Colonic mucosa (tissue), 4 donors: ENCODE data around the gene SALL1. TPM values are rescaled to one million over a fixed set of nuclear protein-coding genes. Genes with fewer than 3 reads are reported as not detected.

ENCODE experiments used
- DNase-seq: peaks from one replicate; pipeline ENCODE4 v3.0.0-alpha.2; 2020
- H3K27ac ChIP-seq: fragments of 200-600 bp; one replicate; pipeline ENCODE4 v1.8.0; 2021
- H3K27me3 ChIP-seq: fragments of 200-600 bp; one replicate; pipeline ENCODE4 v1.8.0; 2021
- H3K36me3 ChIP-seq: fragments of 200-600 bp; one replicate; pipeline ENCODE4 v1.8.0; 2021
- H3K4me1 ChIP-seq: fragments of 200-600 bp; one replicate; pipeline ENCODE4 v1.8.0; 2021; ENCODE audit warnings: mild to moderate bottlenecking
- H3K4me3 ChIP-seq: fragments of 200-600 bp; one replicate; pipeline ENCODE4 v1.8.0; 2021
- H3K9ac ChIP-seq, 2 donors: one replicate each; pipeline ENCODE4 v1.7.0; 2013; ENCODE audit warnings: control low read depth in 2 of 2, low read depth in 2 of 2, low read length in 2 of 2
- H3K9me3 ChIP-seq: fragments of 200-600 bp; one replicate; pipeline ENCODE4 v1.8.0; 2021
- CTCF ChIP-seq: fragments of 200-600 bp; IDR thresholded peaks from one replicate; pipeline ENCODE4 v1.8.0; 2022; ENCODE audit warnings: antibody characterized with exemption, mild to moderate bottlenecking
- intact Hi-C: fragments of 100-400 bp; cut with DNase I; formaldehyde crosslinking; loops from one replicate; pipeline ENCODE4 v1.14.1; 2022
- total RNA-seq, 2 donors: library from RNA; stranded (reverse); fragmentation: NEBNext Ultra II Directional in 1 of 2; extraction: Animal tissue kit (Norgen Biotek cat#: 25700) in 1 of 2; gene quantifications; one replicate each; pipeline ENCODE4 v1.2.1, GENCODE V29; 2021
- donor health status: healthy.
- donor health status: DM: no; HTN: no; CAD: no.
- donor health status: DM: no; HTN: no; CAD: no.

Gene SALL1
- total RNA-seq, 2 donors from 2014 or later = 1.7 to 4.1 TPM

GRCh38 chr16:51119556-51119955, 31.5 kb downstream of the SALL1 start:
- Histone ChIP-seq H3K36me3 (no peaks in the 10 kb centered on the region), H3K4me3 (no peak overlapping the region), H3K27me3 (peaks cover under 1% of the 10 kb centered on the region), H3K9me3 (no peaks in the 10 kb centered on the region), H3K4me1 (no peaks in the 10 kb centered on the region), H3K27ac (no peak overlapping the region), H3K9ac (no peak overlapping the region)
- DNase-seq = no peak
- no peak for TF ChIP-seq CTCF
- intact Hi-C loops = no loop called here

DNA sequence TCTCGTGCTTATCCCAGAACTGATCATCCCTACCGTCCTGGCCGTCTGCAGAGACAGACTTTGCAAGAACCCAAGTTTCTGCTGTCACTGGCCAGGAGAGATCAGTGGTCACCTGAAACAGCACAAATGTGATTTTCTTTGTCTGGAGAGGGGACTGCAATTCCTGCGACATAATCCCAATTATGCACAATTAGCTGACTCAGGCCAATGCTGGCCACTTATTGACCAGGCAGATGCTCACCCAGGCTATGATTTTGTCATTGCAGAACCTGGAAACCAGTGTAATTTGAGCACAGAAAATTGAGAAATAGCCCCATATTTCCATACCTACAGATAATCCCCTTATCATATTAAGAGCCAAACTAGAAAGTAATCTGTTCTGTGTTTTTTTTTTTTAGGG, 34.7 kb downstream of the SALL1 start:
- peaks cover 9% of the 10 kb centered on the region for H3K27me3 ChIP-seq
- H3K36me3 ChIP-seq = no peaks in the 10 kb centered on the region
- no peak for TF ChIP-seq CTCF
- no peak overlapping the region for H3K9ac ChIP-seq
- DNase-seq = no peak
- H3K9me3 ChIP-seq = no peaks in the 10 kb centered on the region
- H3K4me3 ChIP-seq = no peak overlapping the region
- intact Hi-C loops = no loop called here
- no peaks in the 10 kb centered on the region for H3K4me1 ChIP-seq
- H3K27ac ChIP-seq = no peak overlapping the region

DNA sequence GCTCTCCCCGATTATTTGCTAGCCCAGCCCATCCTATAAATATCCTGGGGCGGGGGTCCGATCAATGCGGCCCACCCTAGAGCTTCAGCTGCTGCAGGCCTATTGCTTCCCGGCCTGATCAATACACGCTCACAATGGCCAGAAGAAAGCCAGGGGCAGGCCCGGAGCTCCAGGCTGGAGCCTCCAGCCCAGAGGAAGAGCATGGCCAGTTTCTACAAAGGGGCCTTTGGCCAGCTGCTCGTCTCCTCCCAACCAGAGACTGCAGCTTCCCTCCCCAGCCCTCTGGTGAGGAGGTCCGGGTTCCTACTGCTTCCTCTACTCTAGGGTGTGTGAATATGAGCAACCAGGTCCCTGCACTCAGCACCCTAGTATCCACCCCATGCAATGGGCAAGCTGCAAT, 36.7 kb downstream of the SALL1 start:
- Histone ChIP-seq H3K4me3 (no peak overlapping the region), H3K27me3 (peaks cover 9% of the 10 kb centered on the region), H3K36me3 (no peaks in the 10 kb centered on the region), H3K9me3 (no peaks in the 10 kb centered on the region), H3K9ac (no peak overlapping the region), H3K4me1 (no peaks in the 10 kb centered on the region), H3K27ac (no peak overlapping the region)
- intact Hi-C loops = no loop called here
- TF ChIP-seq CTCF = no peak
- DNase-seq = no peak

DNA sequence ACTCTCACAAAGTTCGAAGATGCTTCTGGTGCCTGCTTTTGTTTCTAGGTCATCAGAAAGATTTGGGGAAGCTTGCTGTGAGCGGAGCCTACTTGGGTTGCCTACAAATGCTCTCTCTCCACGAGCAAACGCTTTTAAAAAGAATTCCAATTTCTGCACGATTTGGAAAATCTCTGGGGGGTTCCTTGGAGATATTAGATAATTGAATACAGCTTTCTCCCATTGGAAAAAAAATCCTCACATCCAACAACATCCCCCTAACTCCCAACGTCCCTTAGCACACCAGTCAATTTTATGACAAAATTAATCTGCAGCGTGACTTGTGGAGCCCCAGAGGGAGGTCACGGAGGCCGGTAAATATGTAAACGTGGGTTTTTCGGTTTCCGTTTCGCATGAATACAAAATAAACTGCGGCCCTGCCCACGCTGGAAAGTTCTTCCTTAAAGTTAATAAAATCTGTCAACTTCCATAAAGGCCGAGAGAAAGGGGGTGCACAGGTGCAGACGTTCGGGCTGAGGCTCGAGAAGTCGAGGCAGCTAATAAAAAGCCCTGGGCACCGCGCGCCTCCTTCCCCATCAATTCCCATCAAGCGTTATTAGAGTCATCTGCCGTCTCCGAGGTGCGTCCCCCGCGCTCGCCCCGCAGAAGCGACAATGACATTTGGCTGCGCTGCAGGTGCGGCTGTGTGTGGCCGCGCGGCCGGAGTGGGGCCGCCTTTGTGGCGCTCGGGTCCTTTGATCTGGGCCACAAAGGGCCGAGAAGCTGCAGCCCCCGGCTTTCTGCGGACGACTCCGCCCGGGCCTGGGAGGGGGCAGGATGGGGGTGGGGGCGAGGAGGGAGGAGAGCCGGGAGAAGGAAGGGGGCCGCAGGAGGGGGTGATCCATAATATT, 37.6 kb downstream of the SALL1 start:
- peaks cover 9% of the 10 kb centered on the region for H3K27me3 ChIP-seq
- intact Hi-C loops = no loop called here

GRCh38 chr16:51112323-51112722, 38.7 kb downstream of the SALL1 start:
- DNase-seq = no peak
- TF ChIP-seq CTCF = no peak

More for the DNA sequence above, 37.6 kb downstream of the SALL1 start:
- H3K27ac ChIP-seq = no peak overlapping the region
- H3K4me1 ChIP-seq = no peaks in the 10 kb centered on the region
- no peak overlapping the region for H3K9ac ChIP-seq
- H3K36me3 ChIP-seq = no peaks in the 10 kb centered on the region
- no peaks in the 10 kb centered on the region for H3K9me3 ChIP-seq
- H3K4me3 ChIP-seq = no peak overlapping the region
- TF ChIP-seq CTCF = no peak
- no peak for DNase-seq

More at GRCh38 chr16:51112323-51112722, 38.7 kb downstream of the SALL1 start:
- H3K9ac ChIP-seq = no peak overlapping the region
- H3K4me1 ChIP-seq = no peaks in the 10 kb centered on the region
- intact Hi-C loops = no loop called here
- H3K27me3 ChIP-seq = peaks cover 9% of the 10 kb centered on the region
- no peak overlapping the region for H3K4me3 ChIP-seq
- no peak overlapping the region for H3K27ac ChIP-seq
- no peaks in the 10 kb centered on the region for H3K36me3 ChIP-seq
- H3K9me3 ChIP-seq = no peaks in the 10 kb centered on the region
